GM23338 (cell line): ENCODE results near the gene PFKFB2. TPM values are rescaled to one million over a fixed set of nuclear protein-coding genes. Genes with fewer than 3 reads are reported as not detected.

Experiments used
- ATAC-seq: fragments of 200-7000 bp; cut with Tn5 transposase; 3 replicates; pipeline ENCODE4 v1.9.1; 2020
- DNase-seq: peaks from one replicate; pipeline ENCODE4 v3.0.0-alpha.2; 2015; ENCODE audit warnings: low spot score
- H2AFZ ChIP-seq: fragments of 200-600 bp; sonication (generic); 2 replicates; pipeline ENCODE4 v1.8.0; 2016; ENCODE audit warnings: antibody characterized with exemption, mild to moderate bottlenecking, moderate library complexity
- H3F3A ChIP-seq: fragments of 200-600 bp; sonication (generic); replicated peaks from 2 replicates; pipeline ENCODE4 v1.8.0; 2017; ENCODE audit warnings: antibody characterized with exemption, mixed run types, low read depth
- H3K27ac ChIP-seq: fragments of 200-600 bp; sonication (generic); 2 replicates; pipeline ENCODE4 v1.6.1; 2016; ENCODE audit warnings: low read depth
- H3K27me3 ChIP-seq: fragments of 200-600 bp; sonication (generic); 2 replicates; pipeline ENCODE4 v1.8.0; 2016; ENCODE audit warnings: mild to moderate bottlenecking, mixed run types, moderate library complexity; ENCODE audit not compliant: insufficient read depth
- H3K36me3 ChIP-seq: fragments of 200-600 bp; sonication (generic); 2 replicates; pipeline ENCODE4 v1.8.0; 2016; ENCODE audit warnings: mild to moderate bottlenecking; ENCODE audit not compliant: insufficient read depth
- H3K4me1 ChIP-seq: fragments of 200-600 bp; sonication (generic); 2 replicates; pipeline ENCODE4 v1.8.0; 2016; ENCODE audit warnings: mild to moderate bottlenecking, moderate library complexity; ENCODE audit not compliant: insufficient read depth
- H3K4me2 ChIP-seq: fragments of 200-600 bp; sonication (generic); 2 replicates; pipeline ENCODE4 v1.7.1; 2017; ENCODE audit warnings: mixed run types
- H3K4me3 ChIP-seq: fragments of 200-600 bp; sonication (generic); 2 replicates; pipeline ENCODE4 v1.6.1; 2016; ENCODE audit warnings: mixed run types
- H3K79me2 ChIP-seq: fragments of 200-600 bp; sonication (generic); replicated peaks from 2 replicates; pipeline ENCODE4 v1.8.0; 2017; ENCODE audit warnings: mild to moderate bottlenecking; ENCODE audit not compliant: insufficient read depth
- H3K9me2 ChIP-seq: fragments of 200-600 bp; sonication (generic); 2 replicates; pipeline ENCODE4 v1.8.0; 2017; ENCODE audit not compliant: insufficient read depth
- H4K20me1 ChIP-seq: fragments of 200-600 bp; sonication (generic); replicated peaks from 2 replicates; pipeline ENCODE4 v1.8.0; 2017; ENCODE audit warnings: mild to moderate bottlenecking; ENCODE audit not compliant: insufficient read depth
- H3K27ac Mint-ChIP-seq: 2 replicates; pipeline ENCODE4 v1.8.0; 2020; ENCODE audit warnings: inconsistent platforms, mild to moderate bottlenecking, moderate library complexity, mixed read lengths
- H3K27me3 Mint-ChIP-seq: 3 replicates; pipeline ENCODE4 v1.8.0; 2022; ENCODE audit warnings: low read depth, mild to moderate bottlenecking, moderate library complexity, mixed read lengths, inconsistent platforms; ENCODE audit not compliant: insufficient read depth, poor library complexity
- H3K36me3 Mint-ChIP-seq: 3 replicates; pipeline ENCODE4 v1.8.0; 2021; ENCODE audit warnings: low read depth, mild to moderate bottlenecking, inconsistent platforms, moderate library complexity, mixed read lengths
- H3K4me1 Mint-ChIP-seq: 3 replicates; pipeline ENCODE4 v1.8.0; 2020; ENCODE audit warnings: mild to moderate bottlenecking, inconsistent platforms, mixed read lengths
- H3K4me3 Mint-ChIP-seq: 3 replicates; pipeline ENCODE4 v1.8.0; 2021; ENCODE audit warnings: moderate library complexity, mild to moderate bottlenecking, inconsistent platforms, mixed read lengths
- H3K9me3 Mint-ChIP-seq: 3 replicates; pipeline ENCODE4 v1.8.0; 2020; ENCODE audit warnings: moderate library complexity, mild to moderate bottlenecking, inconsistent platforms, mixed read lengths
- CREB1 ChIP-seq: fragments of 250-450 bp; sonication (Bioruptor Pico); IDR thresholded peaks from 2 replicates; pipeline ENCODE4 v1.5.0; 2020; ENCODE audit warnings: low read depth, mild to moderate bottlenecking, moderate library complexity
- EZH2 ChIP-seq: fragments of 200-600 bp; sonication (generic); IDR thresholded peaks from one replicate; pipeline ENCODE4 v1.8.0; 2017; ENCODE audit warnings: antibody characterized with exemption, mild to moderate bottlenecking, low read depth; ENCODE audit not compliant: unreplicated experiment
- JUNB ChIP-seq: IDR thresholded peaks from one replicate; pipeline ENCODE4 v1.6.1; 2016; ENCODE audit warnings: antibody characterized with exemption; ENCODE audit not compliant: unreplicated experiment
- POLR2AphosphoS5 ChIP-seq: IDR thresholded peaks from 2 replicates; pipeline ENCODE4 v1.6.1; 2016; ENCODE audit warnings: antibody characterized with exemption, low read depth
- polyA plus RNA-seq: library from polyadenylated mRNA; unstranded; fragments of >200 nt; fragmentation: Nextera tagmentation; extraction: Ambion mirVana; gene quantifications from 2 replicates; pipeline ENCODE4 v1.2.1, GENCODE V29; 2016
- total RNA-seq: library from RNA; depleted of rRNA; stranded (reverse); fragments of >200 nt; shearing (Covaris generic); gene quantifications from 2 replicates; pipeline ENCODE4 v1.2.3, GENCODE V29; 2014
- TF ChIP-seq, protein P1 (sequence below), 2 experiments: fragments of 200-600 bp in 1 of 2; sonication (generic) in 1 of 2; conservative IDR thresholded peaks; 2 replicates each; pipeline versions ENCODE4 v1.5.1 to v1.6.1; 2016 to 2017; ENCODE audit warnings: antibody characterized with exemption in 2 of 2, low read depth in 2 of 2, mild to moderate bottlenecking in 2 of 2, moderate library complexity in 1 of 2
- TF ChIP-seq, protein P2 (sequence below): IDR thresholded peaks from 2 replicates; pipeline ENCODE4 v1.6.1; 2016; ENCODE audit warnings: antibody characterized with exemption

PFKFB2 gene
- total and polyA plus RNA-seq, 2 experiments from 2014 or later, result 4.9 to 14.8 TPM

GRCh38 chr1:207049974-207050391 lies 3.1 kb upstream of the PFKFB2 start:
- Mint-ChIP-seq H3K36me3 (peaks cover 28% of the 10 kb centered on the region), H3K27ac (peak overlapping the region; percentile 98), H3K27me3 (peaks cover 5% of the 10 kb centered on the region), H3K9me3 (no peaks in the 10 kb centered on the region; the same call in 2 of the 3 replicates), H3K4me1 (peaks cover 44% of the 10 kb centered on the region), H3K4me3 (peak overlapping the region; percentile 99)
- ATAC-seq (peak; percentile 8), DNase-seq (peak; percentile 70)
- Histone ChIP-seq H3F3A (no peaks in the 10 kb centered on the region), H4K20me1 (peaks cover 13% of the 10 kb centered on the region; the same call in 1 of the 2 replicates), H3K9me2 (no peaks in the 10 kb centered on the region), H3K4me2 (peak overlapping the region; percentile 80), H3K27ac (peak overlapping the region; percentile 95), H3K79me2 (peaks cover 56% of the 10 kb centered on the region), H3K36me3 (peaks cover 9% of the 10 kb centered on the region; the same call in 1 of the 2 replicates), H3K4me3 (peak overlapping the region; percentile 72), H2AFZ (no peak overlapping the region), H3K4me1 (peaks cover 19% of the 10 kb centered on the region; the same call in 1 of the 2 replicates), H3K27me3 (no peaks in the 10 kb centered on the region)
- TF ChIP-seq, protein P1, sequence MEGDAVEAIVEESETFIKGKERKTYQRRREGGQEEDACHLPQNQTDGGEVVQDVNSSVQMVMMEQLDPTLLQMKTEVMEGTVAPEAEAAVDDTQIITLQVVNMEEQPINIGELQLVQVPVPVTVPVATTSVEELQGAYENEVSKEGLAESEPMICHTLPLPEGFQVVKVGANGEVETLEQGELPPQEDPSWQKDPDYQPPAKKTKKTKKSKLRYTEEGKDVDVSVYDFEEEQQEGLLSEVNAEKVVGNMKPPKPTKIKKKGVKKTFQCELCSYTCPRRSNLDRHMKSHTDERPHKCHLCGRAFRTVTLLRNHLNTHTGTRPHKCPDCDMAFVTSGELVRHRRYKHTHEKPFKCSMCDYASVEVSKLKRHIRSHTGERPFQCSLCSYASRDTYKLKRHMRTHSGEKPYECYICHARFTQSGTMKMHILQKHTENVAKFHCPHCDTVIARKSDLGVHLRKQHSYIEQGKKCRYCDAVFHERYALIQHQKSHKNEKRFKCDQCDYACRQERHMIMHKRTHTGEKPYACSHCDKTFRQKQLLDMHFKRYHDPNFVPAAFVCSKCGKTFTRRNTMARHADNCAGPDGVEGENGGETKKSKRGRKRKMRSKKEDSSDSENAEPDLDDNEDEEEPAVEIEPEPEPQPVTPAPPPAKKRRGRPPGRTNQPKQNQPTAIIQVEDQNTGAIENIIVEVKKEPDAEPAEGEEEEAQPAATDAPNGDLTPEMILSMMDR (conservative IDR thresholded peaks at IDR 0.05; ENCODE audit: low read depth in 2 of 2), result peak; percentile 56 to 93
- TF ChIP-seq CREB1, result no peak

GRCh38 chr1:207050480-207051190 lies 2.4 kb upstream of the PFKFB2 start:
- H3K4me1 Mint-ChIP-seq, result peaks cover 42% of the 10 kb centered on the region

More at GRCh38 chr1:207050480-207051190, 2.4 kb upstream of the PFKFB2 start:
- Mint-ChIP-seq H3K27ac (peak overlapping the region; percentile 98), H3K27me3 (peaks cover 5% of the 10 kb centered on the region), H3K9me3 (no peaks in the 10 kb centered on the region; the same call in 2 of the 3 replicates), H3K4me3 (peak overlapping the region; percentile 99), H3K36me3 (peaks cover 28% of the 10 kb centered on the region)
- H3K79me2 ChIP-seq, result peaks cover 49% of the 10 kb centered on the region
- H3K27ac ChIP-seq, result peak overlapping the region; percentile 95
- TF ChIP-seq, protein P1 (conservative IDR thresholded peaks at IDR 0.05; ENCODE audit: low read depth in 2 of 2), result 0 out of 4 replicates have a peak, but pooled peaks of 1 of the 2 experiments have one; percentile 6
- no peak for TF ChIP-seq EZH2
- TF ChIP-seq, protein P2, sequence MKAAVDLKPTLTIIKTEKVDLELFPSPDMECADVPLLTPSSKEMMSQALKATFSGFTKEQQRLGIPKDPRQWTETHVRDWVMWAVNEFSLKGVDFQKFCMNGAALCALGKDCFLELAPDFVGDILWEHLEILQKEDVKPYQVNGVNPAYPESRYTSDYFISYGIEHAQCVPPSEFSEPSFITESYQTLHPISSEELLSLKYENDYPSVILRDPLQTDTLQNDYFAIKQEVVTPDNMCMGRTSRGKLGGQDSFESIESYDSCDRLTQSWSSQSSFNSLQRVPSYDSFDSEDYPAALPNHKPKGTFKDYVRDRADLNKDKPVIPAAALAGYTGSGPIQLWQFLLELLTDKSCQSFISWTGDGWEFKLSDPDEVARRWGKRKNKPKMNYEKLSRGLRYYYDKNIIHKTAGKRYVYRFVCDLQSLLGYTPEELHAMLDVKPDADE, result 0 out of 2 replicates have a peak, but pooled peaks have one; percentile 41
- TF ChIP-seq JUNB, result no peak
- TF ChIP-seq POLR2AphosphoS5, result peak; percentile 84
- peak overlapping the region; percentile 80 for H3K4me2 ChIP-seq
- DNase-seq (peak; percentile 97), ATAC-seq (peak; percentile 45)
- peak overlapping the region; percentile 83 for H2AFZ ChIP-seq
- peaks cover 9% of the 10 kb centered on the region; the same call in 1 of the 2 replicates for H3K36me3 ChIP-seq
- H3F3A ChIP-seq, result no peaks in the 10 kb centered on the region
- no peaks in the 10 kb centered on the region for H3K27me3 ChIP-seq
- H3K9me2 ChIP-seq, result no peaks in the 10 kb centered on the region
- peaks cover 19% of the 10 kb centered on the region; the same call in 1 of the 2 replicates for H3K4me1 ChIP-seq
- H3K4me3 ChIP-seq, result peak overlapping the region; percentile 72
- H4K20me1 ChIP-seq, result peaks cover 10% of the 10 kb centered on the region; the same call in 1 of the 2 replicates
